M059J (cell line): ENCODE data around the gene SLIT3. TPM values are rescaled to one million over a fixed set of nuclear protein-coding genes. Genes with fewer than 3 reads are reported as not detected.
A peak's percentile ranks its signal among the peaks of the same experiment; 100 is the strongest.

Source experiments
- DNase-seq: peaks from one replicate; pipeline ENCODE4 v3.0.0-alpha.2; 2012; ENCODE audit warnings: low read depth
- total RNA-seq: library from RNA; depleted of rRNA; stranded (reverse); fragments of >200 nt; shearing (Covaris generic); gene quantifications from 2 replicates; pipeline ENCODE4 v1.2.3, GENCODE V29; 2014

Gene SLIT3
- total RNA-seq, 1 experiment from 2014 or later: 0.17 TPM

DNA sequence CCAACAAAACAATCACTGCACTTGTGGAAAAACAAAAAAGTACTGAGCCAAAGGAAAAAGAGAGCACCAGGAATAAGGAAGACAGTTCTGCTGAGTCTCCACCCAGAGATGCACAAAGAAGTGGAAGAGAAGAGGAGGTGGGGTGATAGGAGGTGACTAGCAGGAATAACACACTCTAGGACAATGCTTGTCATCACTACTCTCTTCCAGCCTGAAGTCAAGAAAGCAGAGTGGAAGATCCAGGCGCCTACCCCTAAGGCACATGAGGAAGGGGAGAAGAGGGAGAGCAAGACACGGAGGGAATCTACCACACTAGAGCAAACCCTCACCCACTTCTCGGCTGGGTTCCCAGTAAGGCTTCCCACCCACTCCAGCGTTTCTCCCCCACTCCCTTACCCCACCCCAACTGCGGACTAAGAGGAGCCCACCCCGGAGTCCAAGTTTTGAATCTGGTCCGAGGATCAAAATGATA, 1.7 kb downstream of the SLIT3 start:
- DNase-seq: no peak

GRCh38 chr5:169298193-169298592, 2.7 kb downstream of the SLIT3 start:
- DNase-seq: no peak

DNA sequence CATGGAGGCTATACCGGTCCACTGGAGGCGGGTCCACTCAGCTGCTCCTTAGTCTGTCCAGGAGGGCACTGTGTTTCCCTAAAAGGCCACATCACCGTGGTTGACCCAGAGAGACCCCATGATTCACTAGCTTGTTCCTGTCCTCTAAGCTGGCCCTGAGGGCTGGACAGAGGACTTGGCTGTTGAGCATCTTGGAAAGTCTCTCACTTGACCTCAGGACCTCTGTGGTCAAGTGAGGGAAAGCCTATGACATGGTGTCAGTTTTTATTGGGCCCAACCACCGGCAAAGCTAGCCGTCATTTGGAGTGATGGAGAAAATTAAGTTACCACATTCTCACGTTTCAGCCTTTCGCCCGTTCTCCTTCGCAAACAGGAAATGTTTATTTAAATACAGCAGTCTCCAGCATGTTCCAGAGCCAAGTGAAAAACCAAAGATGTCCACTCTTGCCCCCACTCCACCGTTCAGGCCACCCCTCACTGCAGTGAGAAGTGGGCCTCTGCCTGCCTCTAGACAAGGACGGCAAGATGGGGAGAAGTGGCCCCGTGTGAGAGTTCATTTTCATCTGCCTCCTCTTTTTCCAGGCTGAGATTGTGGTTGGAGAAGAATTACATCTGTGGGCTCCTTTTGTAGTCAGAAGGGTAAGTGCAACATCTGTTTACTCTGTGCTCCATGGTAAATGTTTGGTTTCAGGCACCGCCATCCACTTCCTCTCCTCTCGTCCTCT, 4.4 kb downstream of the SLIT3 start:
- DNase-seq: peak; percentile 99

DNA sequence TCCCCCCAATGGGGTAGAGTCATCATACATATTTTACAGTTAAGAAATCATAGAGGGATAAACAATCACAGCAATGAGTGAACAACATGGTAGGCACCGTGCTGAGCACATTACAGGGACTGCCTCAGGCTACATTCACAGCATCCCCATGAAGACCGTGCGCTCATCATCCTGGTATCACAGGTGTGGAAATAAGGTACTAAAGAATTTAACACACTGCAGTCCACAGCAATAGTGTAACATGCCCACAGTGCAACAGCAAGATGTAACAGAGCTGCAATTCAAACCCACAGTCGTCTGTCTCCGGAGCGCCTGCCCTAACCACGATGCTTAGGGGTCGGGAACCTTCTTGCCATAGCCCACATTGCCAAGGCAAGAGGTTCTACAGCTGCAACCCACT, 5.6 kb downstream of the SLIT3 start:
- no peak for DNase-seq

- DNase-seq: no peak
These were observed 6.3 kb downstream of the SLIT3 start for GRCh38 chr5:169294621-169295020.

DNA sequence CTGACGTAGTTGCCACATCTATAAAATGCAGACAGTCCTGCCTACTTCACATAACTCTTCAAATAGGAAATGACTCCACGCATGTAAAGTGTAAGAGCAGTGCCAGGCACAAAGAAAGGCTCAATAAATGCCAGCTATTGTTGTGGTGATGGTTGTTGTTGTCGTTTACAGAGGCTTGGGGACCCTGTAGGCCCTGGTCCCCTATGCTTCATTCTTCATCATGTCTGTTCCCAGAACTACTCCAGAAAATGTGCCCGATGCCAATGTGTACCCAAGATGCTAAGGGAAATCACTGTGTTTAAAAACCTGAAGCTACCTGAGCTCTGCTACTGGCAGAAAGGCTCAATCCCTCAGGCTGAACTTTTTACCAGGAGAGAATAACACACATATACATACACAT, 9.1 kb downstream of the SLIT3 start:
- no peak for DNase-seq

GRCh38 chr5:169290895-169291294, 10.0 kb downstream of the SLIT3 start:
- peak; percentile 62 for DNase-seq

DNA sequence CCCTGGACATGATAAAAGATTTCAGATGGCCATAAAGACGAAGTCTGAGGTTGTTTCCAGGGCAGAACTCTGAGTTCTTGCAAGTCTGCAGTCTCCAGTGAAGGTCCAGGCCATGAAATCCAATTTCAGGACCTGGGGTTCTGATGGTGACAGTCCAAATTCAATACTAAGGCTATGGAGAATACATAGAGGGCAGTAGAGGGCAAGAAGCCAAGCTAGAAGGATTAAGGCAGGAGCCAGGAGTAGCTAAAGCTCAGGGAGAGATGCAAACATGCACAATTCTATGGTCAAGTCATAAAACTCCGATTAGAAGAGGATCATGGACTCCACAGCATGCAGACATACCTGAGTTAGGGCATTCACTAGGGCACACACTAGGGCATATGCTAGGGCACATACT, 11.4 kb downstream of the SLIT3 start:
- DNase-seq: peak; percentile 44

DNA sequence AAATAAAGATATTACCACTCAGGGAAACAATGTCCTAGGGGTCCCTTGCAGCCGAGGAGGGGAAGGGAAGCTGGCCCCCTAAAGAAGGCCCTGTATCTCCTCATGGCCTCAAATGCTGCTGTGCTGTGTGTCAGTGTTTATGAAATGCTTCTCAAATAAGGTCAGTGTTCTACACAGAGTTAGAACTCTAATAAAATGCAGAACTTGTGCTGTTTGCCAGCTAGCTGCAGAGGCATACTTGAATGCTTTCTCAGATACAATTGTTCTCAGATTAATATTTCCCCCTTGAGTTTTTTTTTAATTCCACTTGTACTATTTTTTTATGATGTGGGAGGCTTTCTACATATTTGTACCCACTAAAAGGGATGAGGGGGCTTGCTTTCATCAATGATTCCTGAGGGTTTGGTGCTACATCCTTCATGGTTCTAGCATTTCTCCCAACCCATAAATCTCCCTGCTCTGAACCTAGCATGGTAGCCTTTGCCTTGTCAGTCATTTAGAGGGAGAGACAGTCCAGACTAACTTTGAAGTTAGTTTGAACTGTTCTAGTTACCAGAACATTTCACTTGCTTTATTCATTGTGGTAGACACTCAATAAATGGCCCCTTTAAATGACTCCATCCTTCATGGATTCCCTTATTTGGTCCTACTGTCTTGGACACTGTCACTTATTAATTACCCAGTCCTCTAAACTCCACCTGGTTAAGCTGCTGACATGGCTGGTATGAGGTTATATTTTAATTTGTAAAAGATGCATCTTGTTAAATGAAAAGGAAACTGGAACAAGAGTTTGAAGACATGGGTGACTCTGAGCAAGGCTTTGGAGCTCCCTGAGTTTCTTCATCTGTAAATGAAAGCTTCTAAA, 12.6 kb downstream of the SLIT3 start:
- no peak for DNase-seq

DNA sequence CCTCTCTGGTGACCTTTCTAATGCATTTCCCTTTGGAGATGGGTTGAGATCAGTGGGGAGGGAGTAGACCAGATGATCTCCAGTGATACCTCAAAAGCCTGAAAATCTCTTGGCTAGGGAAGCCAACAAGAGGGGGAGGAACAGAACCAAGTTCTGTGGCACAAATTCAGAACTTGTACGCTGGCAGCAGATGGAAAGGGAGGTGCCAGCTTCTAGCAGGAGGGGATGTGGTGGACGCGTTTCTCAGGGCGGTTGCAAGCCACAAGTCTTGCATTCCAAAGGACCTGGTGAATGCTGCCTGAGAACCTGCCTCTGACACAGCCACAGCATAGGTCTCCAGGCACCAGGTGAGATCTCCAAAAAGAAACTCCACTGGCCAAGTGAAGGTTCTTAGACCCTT, 13.4 kb downstream of the SLIT3 start:
- no peak for DNase-seq

DNA sequence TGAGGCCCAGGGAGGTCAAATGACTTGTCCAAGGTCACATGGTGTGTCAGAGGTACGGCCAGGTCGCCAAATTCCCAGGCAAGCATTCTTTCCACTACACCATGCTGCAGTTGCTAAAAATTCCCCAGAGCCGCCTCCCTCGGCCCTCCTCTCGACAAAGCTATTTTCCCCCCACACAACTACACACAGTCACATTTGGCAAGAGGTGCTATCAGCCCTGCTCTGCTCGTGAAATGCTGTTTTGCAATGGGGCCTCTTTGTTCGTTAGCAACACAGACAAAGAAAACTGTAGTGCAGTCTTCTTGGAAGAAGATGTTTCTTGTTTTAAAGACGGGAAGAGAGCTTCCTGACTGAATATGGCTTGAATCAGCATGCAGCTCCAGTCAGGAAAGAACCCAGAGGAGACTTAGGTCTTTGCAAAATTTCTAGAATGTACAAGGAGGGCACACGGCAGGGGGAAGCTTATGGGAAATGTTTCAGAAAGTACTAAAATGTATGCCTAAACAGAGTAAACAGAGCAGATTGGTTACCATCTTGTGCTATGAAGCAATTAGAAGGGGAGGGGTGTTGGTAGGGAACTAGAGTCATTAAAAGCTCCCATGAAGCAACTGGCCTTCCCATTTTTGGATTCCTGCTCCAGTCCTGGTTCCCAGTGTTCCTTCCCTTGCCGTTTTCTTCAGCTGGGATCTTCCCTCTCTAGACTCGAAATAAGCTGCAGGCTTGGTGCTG, 14.2 kb downstream of the SLIT3 start:
- DNase-seq: no peak

DNA sequence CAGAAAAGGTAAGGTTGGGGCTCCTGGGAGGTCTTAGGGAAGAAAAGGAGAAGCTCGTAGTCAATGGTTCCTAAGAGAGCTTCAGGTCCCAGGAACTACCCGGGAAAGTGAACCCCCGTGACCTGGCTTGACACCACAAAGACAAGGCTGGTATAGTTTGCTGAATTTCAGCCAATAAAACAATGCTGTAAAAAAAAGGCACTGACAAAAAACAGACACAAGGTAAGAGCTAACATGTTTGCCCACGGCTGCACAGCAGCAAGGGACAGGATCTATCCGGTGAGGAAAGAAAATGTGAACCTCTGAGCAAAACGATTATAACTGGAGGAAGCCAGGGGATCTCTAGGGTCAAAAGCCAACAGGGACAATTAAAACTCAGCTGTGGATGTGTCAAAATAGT, 17.1 kb downstream of the SLIT3 start:
- DNase-seq: no peak

- no peak for DNase-seq
These were observed 19.3 kb downstream of the SLIT3 start for GRCh38 chr5:169281625-169282024.

DNA sequence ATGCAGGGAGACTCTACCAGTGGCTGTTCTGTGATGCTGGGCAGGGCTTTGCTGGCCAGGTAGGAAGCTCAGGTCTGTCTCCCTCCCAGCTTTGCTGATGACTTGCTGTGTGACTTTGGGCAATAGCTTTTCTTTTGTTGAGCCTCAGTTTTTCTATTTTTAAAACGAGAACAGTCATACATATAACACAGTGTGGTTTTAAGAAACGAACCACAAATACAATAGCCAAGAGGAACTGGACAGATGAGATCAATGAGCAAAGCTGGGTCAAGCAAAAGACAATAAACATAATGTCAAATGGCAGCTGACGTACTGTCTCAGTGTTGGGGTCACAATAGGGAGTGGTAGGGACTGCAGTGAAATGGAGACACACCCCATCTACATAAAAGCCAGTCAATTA, 20.2 kb downstream of the SLIT3 start:
- no peak for DNase-seq

- DNase-seq: no peak
These were observed 20.7 kb downstream of the SLIT3 start for GRCh38 chr5:169280286-169280685.

- no peak for DNase-seq
These were observed 21.8 kb downstream of the SLIT3 start for GRCh38 chr5:169279125-169279524.

GRCh38 chr5:169273881-169274280, 27.1 kb downstream of the SLIT3 start:
- DNase-seq: no peak

DNA sequence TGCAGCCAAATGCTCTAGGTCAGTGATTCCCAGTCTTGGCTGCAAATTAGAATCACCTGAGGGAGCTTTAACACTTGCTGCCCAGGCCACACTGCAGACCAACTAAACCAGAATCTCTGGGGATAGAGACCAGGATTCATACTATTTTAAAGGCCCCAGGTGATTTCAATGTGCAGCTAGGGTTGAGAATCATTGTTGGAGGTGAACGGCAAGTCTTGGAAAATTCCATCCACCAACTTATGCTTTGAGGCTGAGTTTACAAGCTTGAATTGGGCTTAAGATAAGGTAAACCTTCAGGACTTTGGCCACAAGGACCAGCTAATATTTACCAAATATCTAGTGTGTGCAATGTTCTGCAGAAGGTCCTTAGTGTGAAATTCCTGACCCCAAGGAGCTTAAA, 27.5 kb downstream of the SLIT3 start:
- no peak for DNase-seq

DNA sequence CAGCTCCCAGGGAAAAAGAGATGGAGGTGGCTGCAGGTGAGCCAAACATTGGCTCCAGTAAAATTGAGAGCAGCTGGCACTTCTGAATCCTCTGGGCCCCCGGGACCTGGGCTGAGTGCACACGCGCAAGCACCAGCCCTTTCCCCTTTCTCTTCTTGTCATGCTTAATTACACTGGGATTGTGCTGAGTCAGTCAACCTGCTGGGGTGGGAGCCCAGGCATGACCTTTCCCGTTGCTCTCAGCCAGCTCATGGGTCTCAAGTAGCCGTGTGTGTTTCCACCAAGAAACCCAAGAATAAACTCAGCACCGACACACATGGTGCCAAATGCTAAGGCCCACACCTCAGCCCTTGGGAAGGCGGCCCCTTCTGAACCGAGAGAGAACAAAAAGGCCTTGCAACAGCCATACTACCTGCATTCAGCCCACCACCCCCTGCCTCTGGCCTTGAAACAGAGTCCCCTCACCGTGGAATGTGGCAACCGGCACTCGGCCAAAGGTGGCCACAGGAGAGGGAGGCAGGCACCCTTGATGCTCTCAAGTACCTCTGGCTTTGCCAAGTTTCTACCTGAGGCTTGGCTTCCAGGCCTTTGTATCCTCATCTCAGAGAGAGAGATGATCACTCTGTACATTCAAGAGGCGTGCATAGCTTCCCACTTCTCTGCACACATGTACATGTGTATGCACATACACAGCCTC, 28.1 kb downstream of the SLIT3 start:
- DNase-seq: no peak

DNA sequence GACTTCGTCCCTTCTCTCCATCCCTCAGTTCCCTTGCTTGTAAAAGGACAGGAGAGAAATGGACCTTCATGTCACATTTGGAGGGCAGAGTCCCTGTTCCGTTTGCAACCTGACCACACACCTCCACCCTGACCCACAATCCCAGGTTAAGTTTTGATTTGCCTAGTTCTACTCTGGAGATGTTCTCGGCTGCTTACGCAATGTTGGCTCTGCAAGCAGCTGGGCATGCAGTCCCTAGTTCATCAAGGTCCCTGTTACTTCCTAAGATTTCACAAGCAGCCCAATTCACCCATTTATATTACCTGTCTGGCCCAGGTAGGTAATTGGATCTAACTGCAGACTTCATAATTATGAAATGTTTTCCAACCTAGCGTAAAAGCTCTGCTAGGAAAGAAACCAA, 28.8 kb downstream of the SLIT3 start:
- DNase-seq: no peak

DNA sequence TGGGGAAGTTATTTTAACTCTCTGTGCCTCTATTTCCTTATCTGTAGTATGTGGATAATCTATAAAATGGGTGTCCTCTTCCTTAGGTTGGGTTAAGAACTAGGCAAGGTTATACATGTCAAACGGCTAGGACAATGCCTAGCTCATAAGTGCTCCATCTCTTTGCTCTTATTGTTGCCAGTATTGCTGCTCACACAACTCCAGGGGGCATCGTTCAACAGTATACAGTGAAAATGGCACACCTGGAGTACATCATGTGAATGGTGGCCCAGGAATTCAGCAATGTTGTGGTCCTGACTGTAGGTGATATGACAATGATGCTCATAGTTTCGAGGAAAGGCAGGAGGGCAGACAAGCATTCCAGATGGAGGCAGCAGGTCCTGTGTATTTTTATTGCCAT, 30.1 kb downstream of the SLIT3 start:
- no peak for DNase-seq

- DNase-seq: no peak
These were observed 32.9 kb downstream of the SLIT3 start for GRCh38 chr5:169268019-169268418.
